ENCODE data around the gene NCOR2.

GRCh38 chr12:124609041-124609989 lies 41.9 kb upstream of the NCOR2 start:
- TF ChIP-seq OSR1 (CRISPR knock-in tag; IDR thresholded peaks at IDR 0.05) (no peak), PATZ1 (CRISPR knock-in tag; IDR thresholded peaks at IDR 0.05; ENCODE audit: borderline replicate concordance) (no peak), POU6F1 (CRISPR knock-in tag; IDR thresholded peaks at IDR 0.05; ENCODE audit: borderline replicate concordance, low read depth) (no peak), ESRRG (CRISPR knock-in tag; IDR thresholded peaks at IDR 0.05) (no peak), ISL1 (CRISPR knock-in tag; IDR thresholded peaks at IDR 0.05) (no peak)
